Measurements from ENCODE around the gene FUT6.
A peak's percentile ranks its signal among the peaks of the same experiment; 100 is the strongest.

Gene FUT6

GRCh38 chr19:5827342-5827890 is 12.1 kb downstream of the FUT6 start:
- DNase-seq = no peak

- DNase-seq = peak; percentile 97
Measured at GRCh38 chr19:5826531-5827341, 12.8 kb downstream of the FUT6 start.

- no peak for DNase-seq
Measured at GRCh38 chr19:5825178-5825577, 14.3 kb downstream of the FUT6 start.

- DNase-seq = no peak
Measured at GRCh38 chr19:5824751-5825150, 14.8 kb downstream of the FUT6 start.

GRCh38 chr19:5823579-5824281 is 15.8 kb downstream of the FUT6 start:
- DNase-seq = no peak

- no peak for DNase-seq
Measured at GRCh38 chr19:5822181-5822844, 17.2 kb downstream of the FUT6 start.

GRCh38 chr19:5821521-5822180 is 17.9 kb downstream of the FUT6 start:
- DNase-seq = no peak

- no peak for DNase-seq
Measured at GRCh38 chr19:5820785-5821184, 18.7 kb downstream of the FUT6 start.

- no peak for DNase-seq
Measured at GRCh38 chr19:5818594-5818993, 20.9 kb downstream of the FUT6 start.

- no peak for DNase-seq
Measured at GRCh38 chr19:5817218-5817617, 22.3 kb downstream of the FUT6 start.

- no peak for DNase-seq
Measured at GRCh38 chr19:5814852-5815246, 24.7 kb downstream of the FUT6 start.

GRCh38 chr19:5814123-5814851 is 25.2 kb downstream of the FUT6 start:
- no peak for DNase-seq

- no peak for DNase-seq
Measured at GRCh38 chr19:5811117-5811516, 28.4 kb downstream of the FUT6 start.

GRCh38 chr19:5809469-5809868 is 30.0 kb downstream of the FUT6 start:
- DNase-seq = no peak

- no peak for DNase-seq
Measured at GRCh38 chr19:5809053-5809452, 30.4 kb downstream of the FUT6 start.

- DNase-seq = no peak
Measured at GRCh38 chr19:5808120-5808816, 31.2 kb downstream of the FUT6 start.

GRCh38 chr19:5806905-5807304 is 32.6 kb downstream of the FUT6 start:
- no peak for DNase-seq

- no peak for DNase-seq
Measured at GRCh38 chr19:5806133-5806489, 33.4 kb downstream of the FUT6 start.

- peak; percentile 79 for DNase-seq
Measured at GRCh38 chr19:5805462-5806132, 33.9 kb downstream of the FUT6 start.

- DNase-seq = no peak
Measured at GRCh38 chr19:5804516-5805461, 34.7 kb downstream of the FUT6 start, which contains the start of gene NRTN. Gene NRTN (plus strand): TSS chr19:5805067. CDS start chr19:5824166, 19,099 bp downstream.

Data from COR-L47 (cell line).